Measurements from ENCODE around the gene SAP30.

GRCh38 chr4:173333658-173334084, 37.1 kb upstream of the SAP30 start:
- TF ChIP-seq CTCF (IDR thresholded peaks at IDR 0.05; ENCODE audit: insufficient read depth, low read depth, low read length) (no peak), EZH2 (IDR thresholded peaks at IDR 0.05; ENCODE audit: insufficient read depth, low read length) (no peak)

All from astrocyte (in vitro differentiated cells and primary cell).